ENCODE measurements around the gene PRAMEF26.
"Not testable (repeated sequence)": the region's sequence is repeated elsewhere in the genome, so short reads cannot be mapped to it uniquely, and the experiment has no call there.

The PRAMEF26 gene

GRCh38 chr1:13155909-13156308, at the start of gene PRAMEF26:
TSS of gene PRAMEF26 (minus strand) at chr1:13156009. CDS start at chr1:13153095, 2,914 bp downstream.
- not testable (repeated sequence) for H3K27ac ChIP-seq

- not testable (repeated sequence) for H3K27ac ChIP-seq
These were observed 45.5 kb upstream of the PRAMEF26 start, which contains the start of gene PRAMEF13 for GRCh38 chr1:13201309-13201708. TSS of gene PRAMEF13 (minus strand) at chr1:13201409. CDS start at chr1:13199589, 1,820 bp downstream.

- H3K27ac ChIP-seq = not testable (repeated sequence)
These were observed 15.7 kb upstream of the PRAMEF26 start, which contains the start of gene PRAMEF9 for GRCh38 chr1:13171548-13171947. TSS of gene PRAMEF9 (plus strand) at chr1:13171848. CDS start at chr1:13175281, 3,433 bp downstream.

- not testable (repeated sequence) for H3K27ac ChIP-seq
These were observed 9.7 kb upstream of the PRAMEF26 start, which contains the start of gene HNRNPCL4 for GRCh38 chr1:13165531-13165930. TSS of gene HNRNPCL4 (minus strand) at chr1:13165631. CDS start at chr1:13165467, 164 bp downstream.

- not testable (repeated sequence) for H3K27ac ChIP-seq
These were observed 39.1 kb downstream of the PRAMEF26 start, which contains the start of gene HNRNPCL2 for GRCh38 chr1:13116754-13117153. TSS of gene HNRNPCL2 (minus strand) at chr1:13116854. CDS start at chr1:13116400, 454 bp downstream.
